C4-2B (cell line): ENCODE results near the gene NOG.

ENCODE experiments used
- H3K27ac ChIP-seq: fragments of 450-650 bp; 2 replicates; pipeline ENCODE4 v1.5.1; 2017
- ZFX ChIP-seq: fragments of 450-650 bp; IDR thresholded peaks from 2 replicates; pipeline ENCODE4 v1.6.1; 2017
- TF ChIP-seq, protein P1 (sequence below): fragments of 450-650 bp; conservative IDR thresholded peaks from 2 replicates; pipeline ENCODE4 v1.5.1; 2017; ENCODE audit warnings: mild to moderate bottlenecking

NOG gene

DNA sequence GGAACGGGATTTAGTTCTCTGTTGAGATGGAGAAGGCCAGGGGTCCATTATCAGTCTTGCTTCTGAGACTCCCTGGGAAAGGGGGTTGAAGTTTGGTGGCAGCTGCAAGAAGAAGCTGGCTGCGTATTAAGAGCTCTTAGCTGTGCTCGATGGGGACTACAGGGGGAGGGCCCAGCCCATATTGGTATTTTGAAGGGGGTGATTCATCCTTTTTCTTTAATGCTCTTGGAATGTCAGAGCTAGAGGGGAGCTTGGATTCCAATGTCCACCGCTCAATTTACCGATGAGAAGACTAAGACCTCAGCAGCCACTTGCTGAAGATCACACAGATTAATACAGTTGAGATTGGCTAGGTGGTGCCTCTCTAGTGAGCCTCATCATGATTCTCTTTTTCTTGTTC lies 5.0 kb downstream of the NOG start:
- H3K27ac ChIP-seq: no peak overlapping the region

DNA sequence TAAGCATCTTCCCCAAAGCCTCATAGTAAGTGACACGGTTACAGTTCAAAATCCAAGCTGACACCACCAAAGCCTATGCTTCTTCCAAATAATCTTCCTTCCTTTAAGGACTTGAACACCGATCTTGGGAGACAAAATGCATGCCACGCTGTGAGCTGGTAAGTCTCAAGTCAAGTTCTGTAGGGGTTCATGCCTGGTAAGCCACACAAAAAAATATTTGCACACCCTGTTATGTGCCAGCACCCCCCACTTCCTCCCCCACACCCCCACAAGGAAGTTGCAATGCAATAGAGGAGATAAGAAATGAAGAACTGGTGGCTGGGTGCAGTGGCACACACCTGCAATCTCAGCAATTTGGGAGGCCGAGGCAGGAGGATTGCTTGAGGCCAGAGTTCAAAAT lies 5.6 kb downstream of the NOG start:
- TF ChIP-seq, protein P1, sequence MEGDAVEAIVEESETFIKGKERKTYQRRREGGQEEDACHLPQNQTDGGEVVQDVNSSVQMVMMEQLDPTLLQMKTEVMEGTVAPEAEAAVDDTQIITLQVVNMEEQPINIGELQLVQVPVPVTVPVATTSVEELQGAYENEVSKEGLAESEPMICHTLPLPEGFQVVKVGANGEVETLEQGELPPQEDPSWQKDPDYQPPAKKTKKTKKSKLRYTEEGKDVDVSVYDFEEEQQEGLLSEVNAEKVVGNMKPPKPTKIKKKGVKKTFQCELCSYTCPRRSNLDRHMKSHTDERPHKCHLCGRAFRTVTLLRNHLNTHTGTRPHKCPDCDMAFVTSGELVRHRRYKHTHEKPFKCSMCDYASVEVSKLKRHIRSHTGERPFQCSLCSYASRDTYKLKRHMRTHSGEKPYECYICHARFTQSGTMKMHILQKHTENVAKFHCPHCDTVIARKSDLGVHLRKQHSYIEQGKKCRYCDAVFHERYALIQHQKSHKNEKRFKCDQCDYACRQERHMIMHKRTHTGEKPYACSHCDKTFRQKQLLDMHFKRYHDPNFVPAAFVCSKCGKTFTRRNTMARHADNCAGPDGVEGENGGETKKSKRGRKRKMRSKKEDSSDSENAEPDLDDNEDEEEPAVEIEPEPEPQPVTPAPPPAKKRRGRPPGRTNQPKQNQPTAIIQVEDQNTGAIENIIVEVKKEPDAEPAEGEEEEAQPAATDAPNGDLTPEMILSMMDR: no peak
- TF ChIP-seq ZFX: no peak
- H3K27ac ChIP-seq: no peak overlapping the region

More for the DNA sequence above, 5.0 kb downstream of the NOG start:
- no peak for TF ChIP-seq ZFX
- TF ChIP-seq, protein P1: no peak

DNA sequence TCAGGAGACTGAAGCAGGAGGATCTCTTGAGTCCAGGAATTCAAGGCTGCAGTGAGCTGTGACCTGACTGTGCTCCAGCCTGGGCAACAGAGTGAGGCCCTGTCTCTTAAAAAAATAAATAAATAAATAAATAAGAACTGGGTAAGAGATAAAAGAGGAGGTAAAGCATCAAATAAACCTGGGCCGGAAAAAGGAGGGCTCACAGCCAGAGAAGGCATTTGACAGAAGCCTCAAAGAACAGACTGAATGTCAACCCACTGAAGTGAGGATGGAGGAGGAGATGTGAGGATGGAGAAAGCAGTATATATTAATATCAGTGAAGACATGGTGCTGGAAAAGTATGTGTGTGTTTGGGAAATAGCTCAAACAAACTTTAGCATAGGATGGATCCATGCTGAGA lies 6.1 kb downstream of the NOG start:
- TF ChIP-seq, protein P1: no peak
- no peak for TF ChIP-seq ZFX
- H3K27ac ChIP-seq: no peak overlapping the region

DNA sequence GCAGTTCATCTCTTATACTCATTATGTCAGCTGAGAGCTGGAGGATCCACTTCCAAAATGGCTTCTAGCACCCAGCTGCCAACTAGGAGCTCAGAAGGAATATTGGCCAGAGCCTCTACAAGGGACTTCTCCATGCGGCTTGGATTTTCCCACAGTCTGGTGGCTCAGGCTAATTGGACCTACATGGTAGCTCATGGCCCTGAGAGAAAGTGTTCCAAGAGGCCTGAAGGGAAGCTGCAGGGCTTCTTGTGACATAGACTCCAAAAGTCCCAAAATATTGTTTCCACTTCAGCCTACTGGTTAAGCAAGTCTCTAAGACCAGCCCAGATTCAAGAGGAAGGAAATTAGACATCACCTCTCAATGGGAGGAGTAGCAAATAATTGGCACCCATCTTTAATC lies 6.8 kb downstream of the NOG start:
- H3K27ac ChIP-seq: no peak overlapping the region
- no peak for TF ChIP-seq ZFX

DNA sequence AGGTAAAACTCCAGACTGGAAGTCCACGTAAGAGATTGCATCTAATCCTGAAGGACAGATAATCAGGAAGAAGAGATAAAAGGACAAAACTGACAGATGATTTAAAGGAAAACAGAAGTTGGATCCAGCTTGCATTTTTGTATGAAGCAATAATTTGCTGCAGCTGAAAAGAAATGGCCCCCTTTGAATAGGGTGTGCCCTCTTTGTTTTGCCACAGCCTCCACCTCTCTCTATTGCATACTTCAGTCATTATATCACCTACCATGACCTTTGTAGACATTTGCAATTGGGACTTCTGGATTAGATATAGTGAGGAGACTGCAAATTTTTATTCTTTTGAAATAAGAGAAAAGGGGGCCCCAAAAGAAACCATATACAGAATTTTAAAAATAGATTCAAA lies 8.1 kb downstream of the NOG start:
- no peak overlapping the region for H3K27ac ChIP-seq
- no peak for TF ChIP-seq ZFX
- TF ChIP-seq, protein P1: no peak

DNA sequence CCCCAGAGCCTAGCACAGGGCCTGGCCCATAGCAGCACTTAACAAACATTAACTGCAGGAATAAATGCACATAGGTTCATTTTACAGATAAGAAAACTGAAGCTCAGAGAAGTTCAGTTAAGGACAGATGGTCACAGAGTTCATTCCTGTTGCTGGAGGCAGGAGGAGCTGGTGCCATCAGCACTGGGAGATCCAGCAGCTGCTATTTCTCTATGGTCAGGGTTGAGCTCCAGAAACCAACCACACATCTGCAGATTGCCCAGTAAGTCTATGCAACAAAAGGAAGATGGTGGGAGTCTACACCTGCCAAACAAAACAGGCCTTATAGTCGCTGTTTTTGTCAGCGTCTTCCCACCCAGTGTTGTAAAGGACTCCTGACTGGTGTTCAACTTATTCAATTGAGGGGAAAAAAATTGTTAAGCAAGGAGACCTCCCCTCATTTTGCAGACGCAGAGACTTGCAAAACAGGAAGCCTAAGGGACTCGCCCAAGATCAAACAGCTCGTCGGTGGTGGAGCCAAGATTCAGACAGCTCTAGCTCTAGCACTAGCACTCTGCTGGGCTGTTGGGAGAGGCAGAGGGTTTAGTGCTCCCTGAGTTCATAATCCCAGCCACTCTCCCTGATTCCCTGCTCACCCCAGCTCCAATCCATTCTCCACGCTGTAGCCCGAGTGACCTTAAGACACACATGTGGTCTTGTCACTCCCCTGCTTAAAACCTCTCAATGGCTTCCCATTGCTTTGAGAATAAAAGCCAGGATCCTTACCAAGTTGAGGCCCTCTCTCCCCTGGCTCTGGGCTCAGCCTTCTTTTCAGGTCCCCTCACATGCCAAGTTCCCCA lies 9.0 kb downstream of the NOG start:
- no peak overlapping the region for H3K27ac ChIP-seq
- TF ChIP-seq, protein P1: no peak
- TF ChIP-seq ZFX: no peak

DNA sequence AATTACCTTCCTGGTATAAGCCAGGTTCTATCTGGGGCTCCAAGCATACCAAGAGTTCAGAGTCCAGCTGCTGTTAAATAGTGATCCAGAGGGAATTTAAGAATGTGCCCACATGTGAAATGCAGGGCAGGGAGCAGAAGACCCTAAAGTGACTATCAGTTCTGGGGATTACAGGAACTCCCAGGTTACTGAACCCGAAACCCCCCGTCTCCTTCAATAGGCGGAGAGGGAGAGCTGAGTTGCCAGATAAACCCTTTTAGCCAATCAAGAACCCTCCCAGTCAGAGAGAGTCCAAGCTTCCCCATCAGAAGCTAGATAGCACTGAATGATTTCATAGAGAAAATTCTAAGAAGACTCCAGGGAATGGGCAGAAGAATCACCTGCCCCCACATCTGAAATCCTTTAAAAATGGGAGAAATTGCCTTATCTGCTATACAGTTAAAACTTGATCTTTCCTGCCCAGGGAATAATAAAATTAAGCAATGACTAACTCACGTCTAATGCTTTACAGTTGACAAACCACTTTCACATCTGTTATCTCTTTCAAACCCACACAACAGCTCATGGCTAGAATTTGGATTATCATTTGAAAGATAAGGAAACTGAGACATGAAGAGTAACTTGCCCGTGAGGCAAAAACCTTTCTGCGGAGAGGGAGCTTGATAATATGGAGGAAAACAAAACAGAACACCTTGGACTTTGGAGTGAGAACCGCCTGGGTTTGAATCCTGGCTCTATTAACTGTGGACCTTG lies 10.2 kb downstream of the NOG start:
- no peak for TF ChIP-seq ZFX
- H3K27ac ChIP-seq: no peak overlapping the region

DNA sequence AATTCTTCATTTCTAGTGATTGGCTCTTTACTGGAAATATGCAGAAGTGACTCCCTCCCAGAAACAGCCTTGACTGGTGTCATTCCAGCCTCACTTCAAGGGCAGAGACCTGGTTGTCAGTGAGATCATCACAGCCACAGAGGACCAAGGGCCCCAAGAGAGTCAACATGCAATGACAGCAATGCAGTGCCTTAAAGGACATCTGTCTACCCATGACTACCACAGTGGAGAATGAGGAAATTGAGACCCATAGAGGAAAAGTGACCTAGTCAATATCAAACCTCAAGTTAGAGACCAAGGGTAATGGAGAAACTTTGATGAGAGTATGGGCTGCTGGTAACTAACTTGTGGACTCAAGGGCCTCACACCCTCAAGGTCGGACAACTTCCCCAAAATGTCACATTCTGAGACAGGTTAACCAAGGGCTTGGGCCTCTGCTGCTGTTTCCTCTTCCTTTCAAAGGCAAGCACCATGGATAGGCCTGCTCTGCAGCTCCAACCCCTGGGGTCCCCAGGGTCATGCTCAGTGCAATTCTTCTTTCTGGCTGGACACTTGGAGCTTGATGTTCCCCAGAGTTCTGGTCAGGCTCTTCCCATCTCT lies 11.3 kb downstream of the NOG start:
- no peak overlapping the region for H3K27ac ChIP-seq
- TF ChIP-seq, protein P1: no peak
- TF ChIP-seq ZFX: no peak
